HG03378 (cell line): ENCODE data around the gene ANKS3.

Source experiments
- ATAC-seq: cut with Tn5 transposase; IDR thresholded peaks from one replicate; pipeline ENCODE4 v1.9.1; 2021; ENCODE audit warnings: mild to moderate bottlenecking, moderate library complexity; ENCODE audit not compliant: unreplicated experiment

The ANKS3 gene

DNA sequence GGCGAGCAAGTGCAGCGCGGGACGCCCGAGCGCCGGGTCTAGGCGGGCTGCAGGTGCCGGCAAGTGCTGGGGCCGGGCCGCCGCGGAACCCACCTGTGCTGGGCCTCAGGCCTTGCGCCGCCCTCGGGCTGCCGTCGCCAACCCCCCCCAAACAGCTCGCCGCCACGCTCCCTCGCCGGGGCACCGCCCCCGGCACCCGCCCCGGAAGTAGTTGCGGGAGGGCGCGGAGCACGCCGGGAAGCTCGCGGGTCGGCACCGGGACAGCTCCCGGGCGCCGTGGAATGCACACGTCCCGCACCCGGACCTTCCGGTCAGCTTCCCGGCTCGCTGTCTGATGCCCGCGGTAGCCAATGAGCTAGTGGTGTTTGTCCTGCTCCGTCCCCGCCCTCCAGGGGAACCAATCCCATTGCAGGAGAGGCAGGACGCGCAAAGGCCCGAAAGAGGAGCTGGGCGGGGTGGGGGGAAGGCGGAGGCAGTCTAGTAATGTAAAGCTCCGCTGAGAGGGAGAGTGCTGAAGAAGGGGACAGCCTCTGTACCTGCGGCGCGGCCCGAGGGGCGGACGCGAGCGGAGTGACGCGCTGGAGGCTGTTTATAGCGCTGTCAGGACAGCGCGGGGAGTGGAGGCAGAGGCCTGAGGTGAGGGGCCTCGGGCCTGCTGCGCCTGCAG lies at the start of gene ANKS3, which contains the start of gene DNAAF8:
TSS of gene ANKS3 (minus strand) at position 209 of the 667 bp plus-strand sequence. CDS start 4,122 bp downstream, outside the sequence.
TSS of gene DNAAF8 (plus strand) at position 475 of the 667 bp plus-strand sequence. CDS start 1,978 bp downstream, outside the sequence.
- peak; percentile 70 for ATAC-seq

DNA sequence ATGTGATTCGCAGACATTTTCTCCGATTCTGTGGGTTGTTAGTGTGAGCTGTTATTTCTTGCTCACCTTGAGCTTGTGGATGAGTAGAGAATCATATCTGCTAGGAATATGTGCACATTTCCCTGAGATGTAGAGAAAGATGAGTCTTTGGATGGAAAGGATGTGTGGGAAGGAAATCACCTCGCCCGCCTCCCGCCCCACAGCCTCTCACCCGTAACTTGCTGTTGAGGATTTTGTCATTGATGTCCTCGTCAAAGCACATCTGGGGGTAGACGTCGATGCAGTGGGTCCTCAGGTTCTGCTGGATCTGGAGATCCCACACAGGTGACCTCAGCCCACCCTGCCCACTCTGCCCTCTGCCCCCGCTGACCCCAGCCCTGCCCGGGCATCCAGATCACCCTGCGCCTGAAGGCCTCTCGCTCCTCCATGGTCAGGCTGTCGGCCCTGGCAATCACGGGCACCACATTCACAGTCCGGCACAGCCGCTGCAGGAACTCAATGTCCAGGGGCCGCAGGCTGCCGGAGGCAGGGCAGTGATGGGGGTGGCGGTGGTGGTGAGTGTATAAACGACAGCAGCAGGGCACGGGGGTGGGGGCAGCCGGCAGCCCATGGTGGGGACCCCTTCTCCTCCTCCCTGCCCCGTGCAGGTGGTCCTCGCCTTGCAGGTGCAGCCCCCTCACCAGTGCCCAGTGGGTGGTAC lies 49.3 kb upstream of the ANKS3 start:
- no peak for ATAC-seq

- ATAC-seq = no peak
Measured at GRCh38 chr16:4780235-4780634, 46.2 kb upstream of the ANKS3 start.

DNA sequence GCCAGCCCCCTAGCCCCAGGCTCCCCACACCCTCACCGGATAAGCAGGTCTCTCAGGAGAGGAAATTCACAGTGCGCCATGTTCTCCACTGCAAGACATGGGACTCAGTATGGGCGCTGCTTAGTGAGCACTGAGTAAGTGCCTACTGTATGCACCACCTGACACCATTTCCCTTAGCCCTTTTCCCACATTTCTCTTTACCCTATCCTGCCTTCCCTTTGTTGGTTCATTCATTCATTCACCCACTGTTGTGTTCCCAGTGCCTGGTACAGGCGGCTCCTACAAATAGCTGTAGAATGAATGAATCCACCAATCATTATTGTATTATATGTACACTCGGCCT lies 44.0 kb upstream of the ANKS3 start:
- no peak for ATAC-seq

DNA sequence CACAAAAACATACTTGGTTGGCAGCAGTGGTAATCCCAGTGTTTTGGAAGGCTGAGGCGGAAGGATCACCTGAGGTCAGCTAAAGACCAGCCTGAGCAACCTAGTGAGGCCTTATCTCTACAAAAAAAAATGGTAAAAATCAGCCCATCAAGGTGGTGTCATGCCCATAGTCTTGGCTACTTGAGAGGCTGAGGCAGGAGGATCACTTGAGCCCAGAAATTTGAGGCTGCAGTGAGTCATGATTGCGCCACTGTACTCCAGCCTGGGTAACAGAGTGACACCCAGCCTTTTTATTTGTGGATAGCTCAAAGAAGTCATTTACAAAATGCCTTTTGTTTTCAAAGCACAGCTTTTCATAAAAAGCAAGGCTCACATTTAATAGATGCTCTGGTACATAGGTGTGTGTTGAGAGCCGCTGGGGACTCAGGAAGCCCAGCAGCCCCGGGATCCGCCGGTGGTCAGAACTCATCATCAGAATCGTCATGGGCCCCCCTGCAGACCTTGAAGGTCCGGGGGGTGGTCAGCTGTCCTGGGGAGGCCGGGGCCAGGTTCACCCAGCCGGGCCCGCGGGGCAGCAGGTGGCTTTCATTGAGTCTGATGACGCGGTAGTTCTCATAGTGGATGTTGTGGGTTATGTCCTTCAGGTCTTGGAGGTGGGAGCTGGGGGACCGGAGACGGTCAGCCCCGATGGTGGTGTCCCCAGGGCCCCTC lies 43.4 kb upstream of the ANKS3 start:
- ATAC-seq = no peak

DNA sequence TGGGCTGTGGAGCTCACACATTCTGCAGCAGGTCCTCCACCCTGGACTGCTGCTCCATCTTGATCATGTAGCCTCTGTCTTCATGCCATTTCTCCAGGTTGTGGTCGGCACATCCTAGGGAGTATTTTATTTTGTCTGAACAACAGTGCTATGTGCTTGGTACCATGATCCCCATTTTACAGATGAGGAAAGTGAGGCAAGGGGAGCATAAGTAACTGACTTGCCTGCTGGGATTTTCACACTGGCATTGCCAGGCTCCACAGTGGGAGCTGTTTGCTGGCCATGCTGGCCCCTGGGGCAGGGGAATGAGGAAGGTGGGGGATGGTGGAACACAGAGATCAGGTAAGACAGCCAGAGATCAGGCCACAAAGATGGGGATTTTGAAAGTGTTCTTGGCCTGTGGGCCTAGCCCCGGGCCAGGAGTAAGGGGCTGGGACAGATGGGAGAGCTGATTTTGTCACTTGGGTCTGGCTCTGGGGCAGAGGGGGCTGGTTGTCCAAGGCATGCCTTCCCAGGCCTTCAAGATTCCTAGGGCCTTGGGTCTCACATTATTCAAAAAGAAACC lies 42.2 kb upstream of the ANKS3 start:
- ATAC-seq = no peak

DNA sequence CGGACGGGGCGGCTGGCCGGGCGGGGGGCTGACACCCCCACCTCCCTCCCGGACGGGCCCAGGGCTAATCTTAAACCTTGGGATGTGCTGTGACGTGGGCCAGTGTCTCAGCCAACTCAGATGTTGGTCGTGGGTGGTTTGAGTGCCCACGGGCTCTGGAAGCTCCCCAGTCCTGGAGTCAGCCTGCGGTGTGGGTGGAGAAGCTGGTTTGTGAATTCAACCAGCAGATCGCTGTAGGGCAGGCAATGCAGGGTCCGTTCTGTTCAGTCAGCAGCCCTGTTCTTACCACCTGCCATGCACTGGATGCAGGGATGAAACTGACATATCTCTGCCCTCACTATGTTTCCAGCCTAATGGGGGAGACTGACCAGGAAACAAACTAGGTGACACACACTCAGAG lies 40.9 kb upstream of the ANKS3 start:
- ATAC-seq = no peak

GRCh38 chr16:4772351-4772750 lies 38.3 kb upstream of the ANKS3 start:
- no peak for ATAC-seq

- no peak for ATAC-seq
Measured at GRCh38 chr16:4771646-4772045, 37.6 kb upstream of the ANKS3 start.

GRCh38 chr16:4769306-4769638 lies 35.2 kb upstream of the ANKS3 start:
- ATAC-seq = no peak

DNA sequence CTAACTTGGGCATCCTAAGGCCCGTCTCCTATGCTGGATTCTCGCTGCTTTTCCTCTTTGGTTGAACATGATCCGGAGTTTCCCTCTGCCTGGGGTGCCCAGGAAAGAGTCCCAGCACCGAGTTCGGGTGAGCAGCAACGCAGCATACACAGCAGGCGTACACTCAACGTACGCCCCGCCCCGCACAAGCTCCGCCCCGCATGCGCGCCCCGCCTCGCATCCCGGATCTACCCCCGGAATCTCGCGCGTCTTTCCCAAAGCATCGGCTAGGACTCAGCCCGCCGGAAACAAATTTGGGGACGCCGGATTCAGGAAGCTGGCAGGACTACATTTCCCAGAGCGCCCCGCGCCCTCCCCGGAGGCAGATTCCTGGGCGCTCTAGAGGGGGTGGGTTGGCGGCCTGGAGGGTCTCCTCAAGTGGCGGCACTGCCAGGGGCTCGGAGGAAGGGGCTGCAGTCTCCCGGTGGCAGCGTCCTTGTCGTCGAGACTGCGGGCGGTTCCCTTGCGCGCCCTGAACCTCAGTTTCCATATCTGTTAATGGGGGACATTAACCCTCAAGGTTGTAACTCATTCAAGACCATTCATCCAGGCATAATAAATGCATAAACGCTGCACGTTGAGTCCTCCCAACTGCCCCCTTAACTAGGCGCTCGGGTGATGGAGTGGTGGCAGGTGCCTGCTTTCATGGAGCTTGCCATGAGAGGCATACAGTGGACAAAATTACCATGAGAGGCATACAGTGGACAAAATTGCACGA lies 34.7 kb upstream of the ANKS3 start:
- ATAC-seq = peak; percentile 48

DNA sequence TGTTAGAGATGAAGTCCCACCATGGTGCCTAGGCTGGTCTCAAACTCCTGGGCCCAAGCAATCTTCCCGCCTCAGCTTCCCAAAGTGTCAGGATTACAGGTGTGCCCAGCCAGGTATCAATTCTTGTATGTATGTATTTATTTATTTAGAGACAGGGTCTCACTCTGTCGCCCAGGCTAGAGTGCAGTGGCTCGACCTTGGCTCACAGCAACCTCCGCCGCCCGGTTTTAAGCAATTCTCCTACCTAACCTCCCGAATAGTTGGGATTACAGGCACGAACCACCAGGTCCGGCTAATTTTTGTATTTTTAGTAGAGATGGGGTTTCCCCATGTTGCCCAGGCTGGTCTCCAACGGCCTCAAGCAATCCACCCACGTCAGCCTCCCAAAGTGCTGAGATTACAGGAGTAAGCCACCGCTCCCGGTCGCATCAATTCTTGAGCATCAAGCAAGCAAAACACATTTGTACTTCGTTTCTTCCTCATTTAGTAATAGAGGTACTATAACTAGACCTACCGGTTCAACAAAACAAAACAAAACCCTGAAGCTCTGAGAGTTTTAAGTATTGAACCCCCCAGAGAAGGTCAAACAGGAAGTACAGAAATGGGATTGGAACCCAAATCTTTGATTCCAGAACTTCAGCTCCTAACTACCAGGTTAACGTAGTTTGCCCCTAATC lies 33.9 kb upstream of the ANKS3 start:
- ATAC-seq = peak; percentile 3

DNA sequence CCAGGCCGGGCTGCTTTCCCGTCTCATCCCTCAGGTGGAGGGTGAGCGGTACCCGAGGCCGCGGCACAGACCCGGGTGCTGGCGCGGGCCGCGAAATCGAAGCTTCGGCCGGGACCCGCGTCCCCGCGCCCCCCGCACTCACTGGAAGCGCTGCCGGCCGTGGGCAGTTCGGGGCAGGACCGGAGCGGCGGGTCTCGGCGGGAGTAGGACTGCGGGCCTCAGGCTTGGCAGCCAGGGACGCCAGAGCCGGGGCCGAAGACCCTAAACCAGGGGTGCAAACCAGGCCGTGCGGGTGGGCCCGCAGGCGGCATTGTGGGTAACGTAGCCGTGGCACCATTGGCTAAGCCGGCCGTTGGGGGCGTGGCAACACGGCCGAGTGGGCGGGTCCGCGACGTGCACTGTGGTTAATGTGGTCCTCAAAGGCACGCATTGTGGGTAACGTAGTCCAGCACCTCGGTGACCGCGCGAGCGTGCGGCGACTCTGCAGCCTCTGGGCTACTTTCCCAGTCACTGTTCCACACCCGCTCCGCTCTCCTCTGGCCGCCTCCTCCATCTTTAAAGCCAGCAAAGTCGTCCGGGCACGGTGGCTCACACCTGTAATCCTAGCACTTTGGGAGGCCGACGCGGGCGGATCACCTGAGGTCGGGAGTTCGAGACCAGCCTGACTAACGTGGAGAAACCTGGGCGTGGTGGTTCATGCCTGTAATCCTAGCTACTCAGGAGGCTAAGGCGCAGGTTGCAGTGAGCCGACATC lies 33.0 kb upstream of the ANKS3 start, which contains the start of gene ZNF500:
TSS of gene ZNF500 (minus strand) at position 288 of the 754 bp plus-strand sequence. CDS start 1,184 bp downstream, outside the sequence.
- ATAC-seq = peak; percentile 82

GRCh38 chr16:4765511-4766474 lies 31.7 kb upstream of the ANKS3 start:
- no peak for ATAC-seq

GRCh38 chr16:4763791-4764190 lies 29.7 kb upstream of the ANKS3 start:
- no peak for ATAC-seq

DNA sequence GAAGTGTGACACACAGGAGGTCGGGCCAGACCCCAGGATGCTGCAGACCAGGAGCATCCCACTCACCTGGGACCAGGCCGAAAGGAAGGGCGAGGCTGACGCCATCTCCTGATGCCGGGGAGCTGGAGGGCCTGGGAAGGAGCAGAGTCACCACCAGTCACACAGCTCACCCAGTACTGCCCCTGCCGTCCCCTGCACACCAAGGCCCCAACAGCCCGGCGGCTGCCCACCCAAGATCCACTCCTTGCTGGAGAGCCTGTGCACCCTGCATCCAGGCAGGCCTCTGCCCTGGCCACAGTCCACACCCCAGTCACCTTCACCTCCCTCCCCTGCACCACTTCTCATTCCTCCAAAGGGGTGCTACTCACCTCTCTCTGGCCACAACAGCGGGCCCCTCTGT lies 28.1 kb upstream of the ANKS3 start:
- no peak for ATAC-seq

GRCh38 chr16:4760221-4760910 lies 26.3 kb upstream of the ANKS3 start:
- no peak for ATAC-seq

GRCh38 chr16:4755687-4756086 lies 21.6 kb upstream of the ANKS3 start:
- ATAC-seq = no peak
